Measurements from ENCODE around the gene MESP2. TPM values are rescaled to one million over a fixed set of nuclear protein-coding genes. Genes with fewer than 3 reads are reported as not detected.

Gene MESP2
- total and polyA plus RNA-seq, 2 of the 13 experiments (the other 11 are each of a cell fraction or from before 2014, with no cell fraction given), result not detected

GRCh38 chr15:89765694-89766093 lies 10.4 kb upstream of the MESP2 start:
- Histone ChIP-seq H3K36me3 (replicated peaks in 1 of 2; ENCODE audit: control insufficient read depth in 1 of 2, insufficient read depth in 2 of 2, low read length in 2 of 2) (no peaks in the 10 kb centered on the region), H4K20me1 (ENCODE audit: insufficient read depth, low read length) (no peaks in the 10 kb centered on the region), H3K79me2 (ENCODE audit: insufficient read depth, low read length) (no peaks in the 10 kb centered on the region), H3K4me1 (ENCODE audit: insufficient read depth, low read length) (peaks cover 43% of the 10 kb centered on the region), H3K9ac (ENCODE audit: insufficient read depth, low read depth, low read length) (no peak overlapping the region), H3K27ac (ENCODE audit: extremely low read length, insufficient read depth, low read length) (no peak overlapping the region), H3K27me3 (ENCODE audit: control insufficient read depth in 1 of 2, insufficient read depth in 2 of 2, low read length in 2 of 2) (peaks cover 0 to 4% of the 10 kb centered on the region in 2 experiments; a peak in 2 of 5 replicates), H3K4me3 (replicated peaks in 1 of 3; ENCODE audit: insufficient read depth in 1 of 3, low read depth in 2 of 3, low read length in 3 of 3) (no peak overlapping the region), H3K9me3 (ENCODE audit: low read length) (no peaks in the 10 kb centered on the region), H2AFZ (ENCODE audit: low read length) (no peak overlapping the region), H3K4me2 (ENCODE audit: low read depth, low read length) (no peak overlapping the region)
- POLR2A ChIA-PET, result no interaction called here
- TF ChIP-seq SRF (IDR thresholded peaks at IDR 0.05; ENCODE audit: low read depth, low read length) (no peak), HNRNPK (IDR thresholded peaks at IDR 0.05; ENCODE audit: low read depth, low read length, poor library complexity, severe bottlenecking) (peak; percentile 88), ZNF543 (CRISPR knock-in tag; IDR thresholded peaks at IDR 0.05) (no peak)
- CTCF ChIA-PET (ENCODE audit: low intra/inter-chr PET ratio, low total read pairs), result no interaction called here
- ATAC-seq (no peak), FAIRE-seq (no peak), DNase-seq (ENCODE audit: low spot score) (no peak)
- 27% methylated on average over 1 of the region's 1 CpG for WGBS (ENCODE audit: low lambda C conversion rate)
- in situ Hi-C loops (cut with HindIII; ENCODE audit: extremely low pct_ligation_motif_present, low pct_unique_long_range_greater_than_20kb) (no loop called here), intact Hi-C loops (cut with micrococcal nuclease; ENCODE audit: unreplicated experiment) (no loop called here)
- no TSS peak for BruUV-seq (replicated peaks)

- BruUV-seq (replicated peaks), result no TSS peak
- no peak for FAIRE-seq
- ATAC-seq, result peak; percentile 17
- H3K4me1 ChIP-seq (ENCODE audit: insufficient read depth, low read length), result peaks cover 34% of the 10 kb centered on the region
- POLR2A ChIA-PET, result interaction anchor here (0.9 kb wide), 1 partner anchor 10 kb away, joined by 3 read pairs; no protein-coding TSS in a partner anchor
- WGBS (ENCODE audit: low lambda C conversion rate), result 52% methylated on average over 10 of the region's 16 CpGs
- H3K9me3 ChIP-seq (ENCODE audit: low read length), result no peaks in the 10 kb centered on the region
- intact Hi-C loops (cut with micrococcal nuclease; ENCODE audit: unreplicated experiment) (no loop called here), in situ Hi-C loops (cut with HindIII; ENCODE audit: extremely low pct_ligation_motif_present, low pct_unique_long_range_greater_than_20kb) (no loop called here)
- peaks cover 0 to 4% of the 10 kb centered on the region in 2 experiments; a peak in 2 of 5 replicates for H3K27me3 ChIP-seq (ENCODE audit: control insufficient read depth in 1 of 2, insufficient read depth in 2 of 2, low read length in 2 of 2)
- no peak overlapping the region for H3K4me3 ChIP-seq (replicated peaks in 1 of 3; ENCODE audit: insufficient read depth in 1 of 3, low read depth in 2 of 3, low read length in 3 of 3)
- no peak overlapping the region for H2AFZ ChIP-seq (ENCODE audit: low read length)
- no peak overlapping the region for H3K9ac ChIP-seq (ENCODE audit: insufficient read depth, low read depth, low read length)
- CTCF ChIA-PET (ENCODE audit: low intra/inter-chr PET ratio, low total read pairs), result interaction anchor here (0.6 kb wide), 1 partner anchor 10 kb away, joined by 3 read pairs; no protein-coding TSS in a partner anchor
- DNase-seq (ENCODE audit: low spot score), result no peak
- H3K27ac ChIP-seq (ENCODE audit: extremely low read length, insufficient read depth, low read length), result no peak overlapping the region
- H3K79me2 ChIP-seq (ENCODE audit: insufficient read depth, low read length), result no peaks in the 10 kb centered on the region
- no peaks in the 10 kb centered on the region for H3K36me3 ChIP-seq (replicated peaks in 1 of 2; ENCODE audit: control insufficient read depth in 1 of 2, insufficient read depth in 2 of 2, low read length in 2 of 2)
- no peaks in the 10 kb centered on the region for H4K20me1 ChIP-seq (ENCODE audit: insufficient read depth, low read length)
- H3K4me2 ChIP-seq (ENCODE audit: low read depth, low read length), result no peak overlapping the region
- TF ChIP-seq ZNF235 (CRISPR knock-in tag; IDR thresholded peaks at IDR 0.05; ENCODE audit: borderline replicate concordance) (no peak), RORA (CRISPR knock-in tag; IDR thresholded peaks at IDR 0.05) (no peak), CBX2 (IDR thresholded peaks at IDR 0.05; ENCODE audit: low read depth, low read length) (no peak), CBX2 (CRISPR knock-in tag; IDR thresholded peaks at IDR 0.05; ENCODE audit: low read depth) (no peak), ZMYM3 (CRISPR knock-in tag; IDR thresholded peaks at IDR 0.05) (peak; percentile 52; the same call in 1 of the 2 replicates), BRF2 (CRISPR knock-in tag; IDR thresholded peaks at IDR 0.05) (no peak), GFI1 (CRISPR knock-in tag; IDR thresholded peaks at IDR 0.05; ENCODE audit: borderline replicate concordance) (no peak), ZNF768 (CRISPR knock-in tag; IDR thresholded peaks at IDR 0.05) (peak; percentile 97), ZNF687 (CRISPR knock-in tag; IDR thresholded peaks at IDR 0.05) (0 out of 2 replicates have a peak, but pooled peaks have one; percentile 8)
These were observed 9.5 kb upstream of the MESP2 start for GRCh38 chr15:89766357-89767311.
